A673 (cell line): ENCODE results near the gene RGS14. TPM values are rescaled to one million over a fixed set of nuclear protein-coding genes. Genes with fewer than 3 reads are reported as not detected.

Experiments used
- BruUV-seq: library from RNA; stranded (reverse); fragments of 400-500 nt; replicated peaks from 2 replicates; lab custom pipeline; 2021; lab: Mats Ljungman, UMichigan
- CTCF ChIA-PET: fragments of 300-600 bp; sonication (Branson Sonifier 250); formaldehyde crosslinking; loops from one replicate; lab custom pipeline; 2022; ENCODE audit warnings: antibody characterized with exemption; lab: Charles Lee
- POLR2A ChIA-PET: fragments of 300-600 bp; sonication (Branson Sonifier 250); formaldehyde crosslinking; loops from one replicate; lab custom pipeline; 2022; ENCODE audit warnings: antibody characterized with exemption; ENCODE audit not compliant: low non-redundant PET; lab: Charles Lee
- DNase-seq: peaks from one replicate; pipeline ENCODE4 v3.0.0-alpha.2; 2015; ENCODE audit warnings: low spot score
- H3K27ac ChIP-seq: fragments of 200-600 bp; sonication (generic); 2 replicates; pipeline ENCODE4 v1.5.1; 2016; ENCODE audit warnings: mixed run types, low read depth, mild to moderate bottlenecking, mixed read lengths, antibody characterized with exemption, low read length; ENCODE audit not compliant: poor library complexity, severe bottlenecking
- H3K27me3 ChIP-seq: fragments of 200-600 bp; sonication (generic); replicated peaks from 2 replicates; pipeline ENCODE4 v1.6.1; 2017; ENCODE audit warnings: mixed run types, low read depth, mild to moderate bottlenecking, mixed read lengths, antibody characterized with exemption, low read length; ENCODE audit not compliant: insufficient read depth, poor library complexity
- H3K36me3 ChIP-seq: fragments of 200-600 bp; sonication (generic); 2 replicates; pipeline ENCODE4 v1.6.1; 2016; ENCODE audit warnings: mixed run types, mild to moderate bottlenecking, mixed read lengths, antibody characterized with exemption, low read length; ENCODE audit not compliant: insufficient read depth, poor library complexity, severe bottlenecking
- H3K4me1 ChIP-seq: fragments of 200-600 bp; sonication (generic); 2 replicates; pipeline ENCODE4 v1.6.1; 2017; ENCODE audit warnings: mixed run types, mild to moderate bottlenecking, mixed read lengths, antibody characterized with exemption, low read length; ENCODE audit not compliant: insufficient read depth, poor library complexity, severe bottlenecking
- H3K4me3 ChIP-seq: fragments of 200-600 bp; sonication (generic); 2 replicates; pipeline ENCODE4 v1.5.1; 2016; ENCODE audit warnings: low read depth, mixed run types, mild to moderate bottlenecking, mixed read lengths, low read length; ENCODE audit not compliant: poor library complexity, severe bottlenecking
- H3K9me3 ChIP-seq: fragments of 200-600 bp; sonication (generic); 2 replicates; pipeline ENCODE4 v1.6.1; 2016; ENCODE audit warnings: mixed run types, low read depth, mild to moderate bottlenecking, mixed read lengths, antibody characterized with exemption, low read length; ENCODE audit not compliant: poor library complexity, severe bottlenecking
- EZH2 ChIP-seq: fragments of 200-600 bp; sonication (generic); IDR thresholded peaks from 2 replicates; pipeline ENCODE4 v1.6.1; 2017; ENCODE audit warnings: borderline replicate concordance, low read depth, mild to moderate bottlenecking, mixed read lengths, antibody characterized with exemption, low read length; ENCODE audit not compliant: poor library complexity, severe bottlenecking
- intact Hi-C: fragments of 100-400 bp; cut with micrococcal nuclease; formaldehyde crosslinking; loops from one replicate; pipeline ENCODE4 v1.10.0; 2022; ENCODE audit not compliant: unreplicated experiment
- total RNA-seq: library from RNA; stranded (reverse); gene quantifications from 2 replicates; pipeline ENCODE4 v1.2.3, GENCODE V29; 2021
- TF ChIP-seq, protein P1 (sequence below): fragments of 300-800, 200-600 bp; sonication (generic); conservative IDR thresholded peaks from 2 replicates; pipeline ENCODE4 v1.5.1; 2017; ENCODE audit warnings: low read depth, mild to moderate bottlenecking, antibody characterized with exemption, low read length, moderate library complexity, mixed read lengths

The RGS14 gene
- total RNA-seq, 1 experiment from 2014 or later = 3.1 TPM

- H3K36me3 ChIP-seq = no peaks in the 10 kb centered on the region
- no TSS peak for BruUV-seq
- H3K4me3 ChIP-seq = no peak overlapping the region
- H3K27me3 ChIP-seq = no peaks in the 10 kb centered on the region
- CTCF ChIA-PET = no interaction called here
- DNase-seq = no peak
- TF ChIP-seq, protein P1, sequence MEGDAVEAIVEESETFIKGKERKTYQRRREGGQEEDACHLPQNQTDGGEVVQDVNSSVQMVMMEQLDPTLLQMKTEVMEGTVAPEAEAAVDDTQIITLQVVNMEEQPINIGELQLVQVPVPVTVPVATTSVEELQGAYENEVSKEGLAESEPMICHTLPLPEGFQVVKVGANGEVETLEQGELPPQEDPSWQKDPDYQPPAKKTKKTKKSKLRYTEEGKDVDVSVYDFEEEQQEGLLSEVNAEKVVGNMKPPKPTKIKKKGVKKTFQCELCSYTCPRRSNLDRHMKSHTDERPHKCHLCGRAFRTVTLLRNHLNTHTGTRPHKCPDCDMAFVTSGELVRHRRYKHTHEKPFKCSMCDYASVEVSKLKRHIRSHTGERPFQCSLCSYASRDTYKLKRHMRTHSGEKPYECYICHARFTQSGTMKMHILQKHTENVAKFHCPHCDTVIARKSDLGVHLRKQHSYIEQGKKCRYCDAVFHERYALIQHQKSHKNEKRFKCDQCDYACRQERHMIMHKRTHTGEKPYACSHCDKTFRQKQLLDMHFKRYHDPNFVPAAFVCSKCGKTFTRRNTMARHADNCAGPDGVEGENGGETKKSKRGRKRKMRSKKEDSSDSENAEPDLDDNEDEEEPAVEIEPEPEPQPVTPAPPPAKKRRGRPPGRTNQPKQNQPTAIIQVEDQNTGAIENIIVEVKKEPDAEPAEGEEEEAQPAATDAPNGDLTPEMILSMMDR = no peak
- no peak for TF ChIP-seq EZH2
- intact Hi-C loops = no loop called here
- POLR2A ChIA-PET = no interaction called here
- H3K9me3 ChIP-seq = no peaks in the 10 kb centered on the region
- H3K27ac ChIP-seq = no peak overlapping the region
- H3K4me1 ChIP-seq = peaks cover 1% of the 10 kb centered on the region
Observed at GRCh38 chr5:177357146-177357458, 622 bp upstream of the RGS14 start.

- H3K27ac ChIP-seq = no peak overlapping the region
- no peaks in the 10 kb centered on the region for H3K27me3 ChIP-seq
- H3K36me3 ChIP-seq = no peaks in the 10 kb centered on the region
- no TSS peak for BruUV-seq
- DNase-seq = no peak
- intact Hi-C loops = no loop called here
- CTCF ChIA-PET = no interaction called here
- no peaks in the 10 kb centered on the region for H3K9me3 ChIP-seq
- H3K4me3 ChIP-seq = no peak overlapping the region
- POLR2A ChIA-PET = interaction anchor here (0.7 kb wide), 1 partner anchor 86 kb away, joined by 4 read pairs; no protein-coding TSS in a partner anchor
- TF ChIP-seq, protein P1 = no peak
- TF ChIP-seq EZH2 = no peak
- peaks cover 3% of the 10 kb centered on the region for H3K4me1 ChIP-seq
Observed at GRCh38 chr5:177358370-177358819, 671 bp downstream of the RGS14 start.

GRCh38 chr5:177359451-177359851 lies 1.7 kb downstream of the RGS14 start:
- H3K4me1 ChIP-seq = peaks cover 6% of the 10 kb centered on the region
- H3K27ac ChIP-seq = no peak overlapping the region
- POLR2A ChIA-PET = no interaction called here
- BruUV-seq = no TSS peak
- no peaks in the 10 kb centered on the region for H3K36me3 ChIP-seq
- CTCF ChIA-PET = no interaction called here
- no peaks in the 10 kb centered on the region for H3K27me3 ChIP-seq
- intact Hi-C loops = no loop called here
- no peak overlapping the region for H3K4me3 ChIP-seq
- H3K9me3 ChIP-seq = no peaks in the 10 kb centered on the region
- TF ChIP-seq, protein P1 = no peak
- TF ChIP-seq EZH2 = no peak
- DNase-seq = no peak
